DMS79 treated with DMSO at 0.1 percent for 48 hours (cell line): ENCODE measurements around the gene GDE1.

Experiments
- DNase-seq: peaks from one replicate; lab custom pipeline; 2025; lab: John Stamatoyannopoulos, UW

GDE1 gene

GRCh38 chr16:19524356-19524615 is 2.4 kb upstream of the GDE1 start:
- no peak for DNase-seq

- DNase-seq: peak; percentile 93
Observed at GRCh38 chr16:19523559-19524355, 1.9 kb upstream of the GDE1 start, which contains the start of gene CCP110. Gene CCP110 (plus strand): TSS chr16:19523942. CDS start chr16:19527882, 3,940 bp downstream.

GRCh38 chr16:19523184-19523558 is 1.3 kb upstream of the GDE1 start:
- no peak for DNase-seq

GRCh38 chr16:19522760-19523159 is 862 bp upstream of the GDE1 start:
- DNase-seq: no peak

- peak; percentile 71 for DNase-seq
Observed at GRCh38 chr16:19522397-19522732, 467 bp upstream of the GDE1 start.

- DNase-seq: peak; percentile 31
Observed at GRCh38 chr16:19520861-19521331, 1.0 kb downstream of the GDE1 start.

- no peak for DNase-seq
Observed at GRCh38 chr16:19518388-19518787, 3.5 kb downstream of the GDE1 start.

- no peak for DNase-seq
Observed at GRCh38 chr16:19517424-19518089, 4.3 kb downstream of the GDE1 start.

- DNase-seq: no peak
Observed at GRCh38 chr16:19515757-19516156, 6.1 kb downstream of the GDE1 start.

GRCh38 chr16:19513377-19514053 is 8.4 kb downstream of the GDE1 start:
- no peak for DNase-seq

GRCh38 chr16:19512297-19512696 is 9.6 kb downstream of the GDE1 start:
- DNase-seq: no peak

GRCh38 chr16:19507867-19508266 is 14.0 kb downstream of the GDE1 start:
- DNase-seq: no peak

GRCh38 chr16:19506965-19507364 is 14.9 kb downstream of the GDE1 start:
- no peak for DNase-seq

- no peak for DNase-seq
Observed at GRCh38 chr16:19505600-19506303, 16.1 kb downstream of the GDE1 start.

GRCh38 chr16:19503461-19504075 is 18.3 kb downstream of the GDE1 start:
- no peak for DNase-seq

- DNase-seq: peak; percentile 42
Observed at GRCh38 chr16:19502395-19503131, 19.3 kb downstream of the GDE1 start.

- no peak for DNase-seq
Observed at GRCh38 chr16:19499481-19499880, 22.4 kb downstream of the GDE1 start.

GRCh38 chr16:19499006-19499405 is 22.9 kb downstream of the GDE1 start:
- DNase-seq: no peak

GRCh38 chr16:19497176-19497575 is 24.7 kb downstream of the GDE1 start:
- no peak for DNase-seq

GRCh38 chr16:19490619-19491018 is 31.3 kb downstream of the GDE1 start:
- no peak for DNase-seq

- no peak for DNase-seq
Observed at GRCh38 chr16:19488213-19488640, 33.7 kb downstream of the GDE1 start.
